Measurements from ENCODE around the gene TBL1XR1.

The TBL1XR1 gene

GRCh38 chr3:177154733-177155132 lies 42.5 kb downstream of the TBL1XR1 start:
- no peak for TF ChIP-seq CTCF (IDR thresholded peaks at IDR 0.05; ENCODE audit: extremely low read depth, missing control alignments)
- no peak for DNase-seq (ENCODE audit: low spot score)

GRCh38 chr3:177150970-177151627 lies 46.2 kb downstream of the TBL1XR1 start:
- DNase-seq (ENCODE audit: low spot score): no peak
- TF ChIP-seq CTCF (IDR thresholded peaks at IDR 0.05; ENCODE audit: extremely low read depth, missing control alignments): no peak

- no peak for DNase-seq (ENCODE audit: low spot score)
Observed at GRCh38 chr3:177150218-177150916, 46.9 kb downstream of the TBL1XR1 start.

GRCh38 chr3:177149106-177149505 lies 48.2 kb downstream of the TBL1XR1 start:
- DNase-seq (ENCODE audit: low spot score): no peak
- TF ChIP-seq CTCF (IDR thresholded peaks at IDR 0.05; ENCODE audit: extremely low read depth, missing control alignments): no peak

More at GRCh38 chr3:177150218-177150916, 46.9 kb downstream of the TBL1XR1 start:
- TF ChIP-seq CTCF (IDR thresholded peaks at IDR 0.05; ENCODE audit: extremely low read depth, missing control alignments): no peak

GRCh38 chr3:177147790-177148189 lies 49.5 kb downstream of the TBL1XR1 start:
- DNase-seq (ENCODE audit: low spot score): no peak
- TF ChIP-seq CTCF (IDR thresholded peaks at IDR 0.05; ENCODE audit: extremely low read depth, missing control alignments): no peak

- no peak for DNase-seq (ENCODE audit: low spot score)
- TF ChIP-seq CTCF (IDR thresholded peaks at IDR 0.05; ENCODE audit: extremely low read depth, missing control alignments): no peak
Observed at GRCh38 chr3:177146646-177147045, 50.6 kb downstream of the TBL1XR1 start.

- DNase-seq (ENCODE audit: low spot score): no peak
Observed at GRCh38 chr3:177145954-177146353, 51.3 kb downstream of the TBL1XR1 start.

More at GRCh38 chr3:177145954-177146353, 51.3 kb downstream of the TBL1XR1 start:
- no peak for TF ChIP-seq CTCF (IDR thresholded peaks at IDR 0.05; ENCODE audit: extremely low read depth, missing control alignments)
